Astrocyte of the hippocampus (primary cell): Measurements from ENCODE around the gene FAM169A.
"Not testable (repeated sequence)": the region's sequence is repeated elsewhere in the genome, so short reads cannot be mapped to it uniquely, and the experiment has no call there.

ENCODE experiments used
- DNase-seq: peaks from one replicate; pipeline ENCODE4 v3.0.0; 2011; ENCODE audit warnings: low read depth, low spot score

Gene FAM169A, protein sequence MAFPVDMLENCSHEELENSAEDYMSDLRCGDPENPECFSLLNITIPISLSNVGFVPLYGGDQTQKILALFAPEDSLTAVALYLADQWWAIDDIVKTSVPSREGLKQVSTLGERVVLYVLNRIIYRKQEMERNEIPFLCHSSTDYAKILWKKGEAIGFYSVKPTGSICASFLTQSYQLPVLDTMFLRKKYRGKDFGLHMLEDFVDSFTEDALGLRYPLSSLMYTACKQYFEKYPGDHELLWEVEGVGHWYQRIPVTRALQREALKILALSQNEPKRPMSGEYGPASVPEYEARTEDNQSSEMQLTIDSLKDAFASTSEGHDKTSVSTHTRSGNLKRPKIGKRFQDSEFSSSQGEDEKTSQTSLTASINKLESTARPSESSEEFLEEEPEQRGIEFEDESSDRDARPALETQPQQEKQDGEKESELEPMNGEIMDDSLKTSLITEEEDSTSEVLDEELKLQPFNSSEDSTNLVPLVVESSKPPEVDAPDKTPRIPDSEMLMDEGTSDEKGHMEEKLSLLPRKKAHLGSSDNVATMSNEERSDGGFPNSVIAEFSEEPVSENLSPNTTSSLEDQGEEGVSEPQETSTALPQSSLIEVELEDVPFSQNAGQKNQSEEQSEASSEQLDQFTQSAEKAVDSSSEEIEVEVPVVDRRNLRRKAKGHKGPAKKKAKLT

DNA sequence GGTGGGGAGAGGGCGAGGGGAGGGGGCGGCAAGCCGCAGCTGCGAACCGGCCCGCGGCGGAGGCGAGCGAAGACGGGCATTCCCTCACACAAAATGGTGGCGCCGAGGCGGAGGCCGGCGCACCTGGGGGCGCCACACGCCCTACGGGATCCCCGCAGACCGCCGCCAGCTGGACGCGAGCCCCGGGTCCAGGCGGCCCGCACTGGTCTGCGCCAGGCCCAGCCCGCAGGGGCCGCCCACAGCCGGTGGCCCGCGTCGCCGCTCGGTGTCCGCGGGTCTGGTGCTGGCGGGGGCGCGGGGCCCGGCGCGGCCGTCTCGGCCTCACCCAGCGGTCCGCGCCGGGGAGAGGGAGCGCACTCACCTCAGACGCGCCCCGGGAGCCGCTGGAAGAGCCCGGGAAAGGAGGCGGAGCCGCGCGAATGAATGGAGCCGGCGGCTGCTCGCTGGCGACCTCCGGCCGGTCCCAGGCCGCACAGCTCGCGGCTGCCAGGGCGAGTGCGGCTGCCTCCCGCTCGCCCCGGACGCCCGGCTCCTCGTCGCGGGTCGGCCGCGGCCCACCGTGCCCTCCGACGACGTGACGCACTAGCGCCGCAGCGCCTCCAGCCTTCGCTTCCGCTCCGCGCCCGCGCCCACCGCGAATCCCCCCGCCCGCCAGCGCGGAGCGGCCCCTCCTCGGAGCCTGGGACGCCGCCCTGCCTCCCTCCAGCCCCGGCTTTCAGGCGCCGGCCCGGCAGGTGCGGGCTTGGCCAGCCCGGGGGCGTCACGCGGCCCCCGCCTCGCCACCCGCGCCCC is at the start of gene FAM169A:
FAM169A (minus strand) TSS at position 584 of the 792 bp plus-strand sequence. CDS start 24,711 bp downstream, outside the sequence.
- peak; percentile 81 for DNase-seq

DNA sequence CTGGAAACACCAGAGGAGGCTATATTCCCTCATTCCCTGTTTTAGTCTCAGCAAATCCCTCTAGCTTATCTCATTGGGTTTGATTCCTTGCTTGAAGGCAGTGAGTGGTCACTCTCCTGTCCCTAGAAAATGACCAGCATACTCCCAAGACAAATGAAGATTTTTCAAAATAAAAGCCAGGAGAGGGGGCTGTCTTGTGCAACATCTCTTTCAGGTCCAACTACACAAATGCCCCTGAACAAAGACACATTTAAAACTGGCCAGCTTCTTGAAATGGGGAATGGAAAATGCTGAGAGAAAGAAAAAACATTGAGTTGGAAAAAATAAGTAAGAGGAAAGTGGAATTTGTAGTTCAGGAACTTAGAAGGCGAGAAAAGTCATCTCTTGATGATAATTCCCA is 49.3 kb upstream of the FAM169A start:
- no peak for DNase-seq

DNA sequence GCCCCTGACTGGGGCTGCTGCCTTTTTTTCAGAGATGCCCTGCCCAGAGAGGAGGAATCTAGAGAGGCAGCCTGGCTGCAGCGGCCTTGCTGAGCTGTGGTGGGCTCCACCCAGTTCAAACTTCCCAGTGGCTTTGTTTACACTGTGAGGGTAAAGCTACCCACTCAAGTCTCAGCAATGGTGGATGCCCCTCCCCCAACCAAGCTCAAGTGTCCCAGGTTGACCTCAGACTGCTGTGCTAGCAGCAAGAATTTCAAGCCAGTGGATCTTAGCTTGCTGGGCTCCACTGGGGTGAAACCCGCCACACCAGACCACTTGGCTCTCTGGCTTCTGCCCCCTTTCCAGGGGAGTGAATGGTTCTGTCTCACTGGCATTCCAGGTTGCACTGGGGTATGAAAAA is 45.2 kb upstream of the FAM169A start:
- not testable (repeated sequence) for DNase-seq

DNA sequence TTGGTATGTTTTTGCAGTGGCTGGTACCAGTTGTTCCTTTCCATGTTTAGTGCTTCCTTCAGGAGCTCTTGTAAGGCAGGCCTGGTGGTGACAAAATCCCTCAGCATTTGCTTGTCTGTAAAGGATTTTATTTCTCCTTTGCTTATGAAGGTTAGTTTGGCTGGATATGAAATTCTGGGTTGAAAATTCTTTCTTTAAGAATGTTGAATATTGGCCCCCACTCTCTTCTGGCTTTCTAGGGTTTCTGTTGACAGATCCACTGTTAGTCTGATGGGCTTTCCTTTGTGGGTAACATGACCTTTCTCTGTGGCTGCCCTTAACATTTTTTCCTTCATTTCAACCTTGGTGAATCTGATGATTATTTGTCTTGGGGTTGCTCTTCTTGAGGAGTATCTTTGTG is 43.7 kb upstream of the FAM169A start:
- DNase-seq, result not testable (repeated sequence)

DNA sequence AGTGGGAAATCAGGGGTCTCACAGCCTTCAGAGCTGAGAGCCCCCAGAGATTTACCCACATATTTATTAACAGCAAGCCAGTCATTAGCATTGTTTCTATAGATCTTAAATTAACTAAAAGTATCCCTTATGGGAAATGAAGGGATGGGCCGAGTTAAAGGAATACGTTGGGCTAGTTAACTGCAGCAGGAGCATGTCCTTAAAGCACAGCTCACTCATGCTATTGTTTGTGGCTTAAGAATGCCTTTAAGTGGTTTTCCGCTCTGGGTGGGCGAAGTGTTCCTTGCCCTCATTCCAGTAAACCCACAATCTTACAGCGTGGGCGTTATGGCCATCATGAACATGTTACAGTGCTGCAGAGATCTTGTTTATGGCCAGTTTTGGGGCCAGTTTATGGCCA is 42.0 kb upstream of the FAM169A start:
- not testable (repeated sequence) for DNase-seq

DNA sequence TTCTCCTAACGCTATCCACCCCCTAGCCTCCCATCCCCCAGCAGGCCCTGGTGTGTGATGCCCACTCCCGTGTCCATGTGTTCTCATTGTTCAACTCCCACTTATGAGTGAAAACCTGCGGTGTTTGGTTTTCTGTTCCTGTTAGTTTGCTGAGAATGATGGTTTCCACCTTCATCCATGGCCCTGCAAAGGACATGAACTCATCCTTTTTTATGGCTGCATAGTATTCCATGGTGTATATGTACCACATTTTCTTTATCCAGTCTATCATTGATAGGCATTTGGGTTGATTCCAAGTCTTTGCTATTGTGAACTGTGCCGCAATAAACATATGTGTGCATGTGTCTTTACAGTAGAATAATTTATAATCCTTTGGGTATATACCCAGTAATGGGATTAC is 38.5 kb upstream of the FAM169A start:
- not testable (repeated sequence) for DNase-seq

DNA sequence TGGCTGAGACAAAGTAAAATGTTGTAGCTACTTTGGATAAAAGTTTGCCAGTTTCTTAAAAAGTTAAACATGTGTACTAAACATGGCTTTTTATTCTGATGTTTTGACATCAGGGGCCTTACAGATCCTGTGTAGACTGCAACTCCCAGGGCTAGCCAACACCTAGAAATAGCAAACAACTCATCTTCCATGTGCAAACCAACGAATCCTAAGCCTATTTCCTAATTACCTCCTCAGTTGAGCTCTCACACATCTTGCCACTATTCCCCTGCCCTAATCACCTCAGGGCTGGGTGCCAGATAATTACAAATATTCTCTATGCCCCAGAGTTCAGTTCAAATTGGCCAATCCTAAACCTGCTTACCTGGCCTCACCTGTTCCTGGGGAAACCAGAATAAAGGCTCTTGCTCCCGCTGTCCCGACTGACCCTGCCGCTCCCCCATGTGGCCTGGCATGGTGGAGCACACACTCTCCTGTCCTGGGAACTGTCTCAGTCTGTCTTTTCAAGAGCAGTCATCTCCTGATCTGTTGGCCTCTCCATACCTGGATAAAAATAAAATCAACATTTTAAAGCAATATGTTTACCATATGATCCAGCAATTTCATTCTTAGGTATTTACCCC is 37.1 kb upstream of the FAM169A start:
- DNase-seq, result peak; percentile 30

DNA sequence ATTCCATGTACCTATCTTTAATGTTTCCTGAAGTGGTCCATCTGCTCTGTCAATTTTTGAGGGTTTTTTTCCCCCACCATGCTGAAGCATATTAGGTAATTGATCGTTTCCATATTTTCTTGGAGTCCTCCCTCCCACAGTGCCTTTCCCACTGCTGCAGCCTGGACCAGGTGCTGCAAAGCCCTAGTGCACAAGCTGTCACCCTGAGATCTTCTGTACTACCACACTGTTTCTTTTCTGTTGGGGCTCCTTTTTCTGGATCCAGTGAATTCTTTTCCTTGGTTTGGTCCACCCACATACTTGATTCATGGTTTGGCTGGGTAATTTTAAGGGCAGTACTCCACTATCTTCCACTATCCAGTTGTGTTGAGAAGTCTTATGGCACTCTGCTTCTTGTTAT is 30.9 kb upstream of the FAM169A start:
- no peak for DNase-seq

DNA sequence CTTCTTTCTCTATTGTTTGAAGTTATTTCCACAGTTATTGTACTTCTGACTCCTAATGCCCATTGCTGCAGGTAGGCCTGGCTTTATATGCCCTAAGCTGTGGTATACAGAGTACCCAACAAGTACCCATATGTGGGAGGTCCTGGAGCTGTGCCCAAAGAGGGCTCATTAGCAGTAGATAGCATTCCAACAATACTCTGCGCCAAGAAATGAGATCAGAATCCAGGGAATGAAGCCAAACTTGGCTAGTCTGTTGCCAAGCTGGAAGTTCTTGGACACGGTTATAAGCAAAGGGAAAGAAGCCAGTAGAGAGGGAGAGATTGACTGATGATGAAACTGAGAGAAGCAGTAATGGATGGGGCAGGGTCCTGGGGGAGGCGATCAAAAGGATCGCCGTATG is 29.7 kb upstream of the FAM169A start:
- DNase-seq, result peak; percentile 96

DNA sequence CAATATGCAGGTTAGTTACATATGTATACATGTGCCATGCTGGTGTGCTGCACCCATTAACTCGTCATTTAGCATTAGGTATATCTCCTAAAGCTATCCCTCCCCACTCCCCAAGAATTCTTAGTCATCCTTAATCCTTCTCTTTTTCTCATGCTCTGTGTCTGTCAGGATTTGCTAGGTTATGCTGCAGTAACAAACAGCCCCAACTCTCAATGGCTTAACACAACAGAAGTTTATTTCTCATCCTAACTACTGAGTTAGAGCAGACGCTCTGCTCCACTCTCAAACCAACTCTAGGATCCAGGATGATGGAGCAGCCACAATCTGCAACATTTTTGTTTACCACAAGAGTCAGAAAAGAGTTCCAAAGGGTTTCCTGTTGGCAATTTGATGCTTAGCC is 28.2 kb upstream of the FAM169A start:
- DNase-seq, result no peak

DNA sequence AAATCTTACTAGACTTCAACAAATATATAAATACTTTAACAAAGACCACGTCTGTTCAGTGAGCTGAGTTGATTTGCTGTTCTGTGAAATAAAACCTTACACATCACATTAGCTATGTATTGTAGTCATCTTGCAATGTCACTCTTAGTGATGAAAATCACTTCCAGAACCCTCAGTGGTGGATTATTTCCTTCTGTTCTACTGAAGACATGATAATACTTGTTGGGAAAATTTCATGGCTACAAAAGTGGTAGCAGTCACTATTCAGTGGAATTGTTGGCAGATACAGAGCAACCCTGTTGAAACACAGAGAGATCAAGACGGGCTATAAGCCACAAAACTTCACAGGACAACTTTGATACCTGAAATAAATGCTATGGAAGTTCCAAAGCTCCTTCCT is 26.7 kb upstream of the FAM169A start:
- DNase-seq, result no peak

DNA sequence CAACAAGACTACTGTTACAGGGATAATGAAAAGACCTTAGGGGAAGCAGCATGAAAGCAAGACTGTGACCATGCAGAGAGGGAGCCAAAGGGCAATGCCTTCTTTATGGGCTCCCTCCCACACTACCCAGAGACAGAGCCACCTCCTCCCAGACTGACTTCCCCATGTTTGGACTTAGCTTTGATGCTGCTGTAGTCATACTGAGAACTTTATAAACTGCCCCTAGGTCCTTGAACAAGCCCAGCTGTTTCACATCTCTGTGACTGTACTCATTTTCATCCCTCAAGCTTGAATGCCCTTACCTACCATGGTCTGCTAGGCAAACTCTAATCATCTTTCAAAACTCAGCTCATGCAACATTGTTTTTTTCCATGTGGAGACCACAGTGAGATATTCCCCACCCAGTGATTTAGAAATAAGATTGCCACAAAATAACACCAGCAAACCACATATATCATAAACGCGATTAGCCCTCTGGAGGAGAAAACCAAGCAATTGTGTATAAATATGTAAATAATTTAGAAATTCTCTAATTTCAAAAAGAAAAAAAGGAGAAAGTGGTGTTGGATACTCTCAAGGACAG is 23.4 kb upstream of the FAM169A start:
- no peak for DNase-seq

DNA sequence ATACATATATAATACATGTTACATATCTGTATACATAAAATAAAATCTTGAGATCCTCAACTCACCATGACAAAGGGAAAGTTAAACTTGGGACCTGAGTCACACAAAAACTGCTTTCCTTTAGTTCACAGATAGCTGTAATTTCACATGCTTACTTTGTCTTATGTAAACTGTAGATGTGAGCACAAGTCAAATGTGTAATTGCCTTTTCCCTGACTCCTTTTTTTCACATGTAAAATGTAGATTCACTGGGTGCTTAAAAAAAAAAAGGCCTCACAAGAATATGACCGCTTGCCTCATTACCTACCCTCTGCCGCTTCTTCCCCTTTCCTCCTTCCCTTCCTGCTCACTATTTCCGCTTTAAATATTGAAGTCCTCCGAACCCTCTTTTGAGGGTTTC is 21.9 kb upstream of the FAM169A start:
- no peak for DNase-seq

DNA sequence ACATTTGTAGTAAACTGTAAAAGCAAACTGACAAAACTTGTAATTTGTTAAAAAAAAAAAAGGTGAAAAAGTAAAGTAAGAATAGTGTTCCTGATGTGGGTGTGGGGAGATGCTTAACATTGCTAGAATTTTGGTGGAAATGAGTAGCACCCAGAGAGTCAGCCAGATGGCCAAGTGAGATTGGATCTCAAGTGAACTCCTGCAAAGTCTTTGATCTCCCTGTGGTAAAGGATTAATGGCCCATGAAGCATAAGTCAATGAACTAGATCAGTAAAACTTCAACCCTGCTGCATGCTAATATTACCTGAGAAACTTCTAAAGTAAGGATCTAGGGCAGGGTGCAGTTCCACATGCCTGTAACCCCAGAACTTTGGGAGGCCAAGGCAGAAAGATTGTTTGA is 19.0 kb upstream of the FAM169A start:
- peak; percentile 38 for DNase-seq

DNA sequence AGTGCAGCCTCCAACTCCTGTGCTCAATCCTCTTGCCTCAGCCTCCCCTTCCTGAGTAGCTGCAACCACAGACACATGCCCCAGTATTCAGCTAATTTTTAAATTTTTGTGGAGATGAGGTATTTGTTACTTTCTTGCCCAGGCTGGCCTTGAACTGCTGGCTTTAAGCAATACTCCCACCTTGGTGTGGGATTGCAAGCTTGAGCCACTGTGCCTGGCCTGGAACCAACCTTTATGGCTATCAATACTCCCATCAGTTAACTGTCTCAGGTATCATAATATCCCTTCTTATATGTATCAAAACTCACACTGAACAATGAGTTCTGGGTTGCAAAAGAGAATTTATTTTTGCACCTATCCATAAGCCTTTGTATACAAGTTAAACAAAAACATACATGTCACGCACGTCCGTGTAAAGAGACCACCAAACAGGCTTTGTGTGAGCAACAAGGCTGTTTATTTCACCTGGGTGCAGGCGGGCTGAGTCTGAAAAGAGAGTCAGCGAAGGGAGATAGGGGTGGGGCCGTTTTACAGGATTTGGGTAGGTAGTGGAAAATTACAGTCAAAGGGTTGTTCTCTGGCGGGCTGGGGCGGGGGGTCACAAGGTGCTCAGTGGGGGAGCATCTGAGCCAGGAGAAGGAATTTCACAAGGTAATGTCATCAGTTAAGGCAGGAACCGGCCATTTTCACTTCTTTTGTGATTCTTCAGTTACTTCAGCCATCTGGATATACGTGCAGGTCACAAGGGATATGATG is 16.4 kb upstream of the FAM169A start:
- not testable (repeated sequence) for DNase-seq

DNA sequence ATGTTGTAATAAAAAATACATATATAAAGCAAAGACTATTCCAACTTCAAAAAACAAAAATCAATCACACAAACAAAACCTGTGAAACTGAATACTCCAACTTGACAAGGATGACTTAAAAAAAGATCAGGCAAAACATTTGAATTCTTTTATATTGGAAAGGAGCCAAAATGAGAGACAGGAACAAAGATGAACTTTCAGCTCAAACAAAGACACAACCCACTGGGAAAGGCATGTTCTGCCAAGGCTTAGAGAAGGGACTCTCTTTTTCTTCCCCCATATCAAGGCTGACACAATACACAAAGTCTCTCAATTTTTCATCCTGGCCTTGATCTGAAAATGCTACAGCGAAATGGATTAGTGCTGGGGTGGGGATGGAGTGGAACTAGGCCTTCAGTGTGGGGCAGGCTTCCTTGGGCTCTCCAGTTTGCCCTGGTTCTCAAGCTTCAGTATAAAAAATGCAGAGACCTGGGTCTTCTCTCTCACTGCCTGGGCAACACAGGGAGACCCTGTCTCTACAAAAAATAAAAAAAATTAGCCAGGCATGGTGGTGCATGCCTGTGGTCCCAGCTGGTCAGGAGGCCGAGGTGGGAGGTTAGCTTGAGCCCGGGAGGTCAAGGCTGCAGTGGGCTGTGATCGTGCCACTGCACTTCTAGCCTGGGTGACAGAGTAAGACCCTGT is 11.6 kb upstream of the FAM169A start:
- DNase-seq, result peak; percentile 8

DNA sequence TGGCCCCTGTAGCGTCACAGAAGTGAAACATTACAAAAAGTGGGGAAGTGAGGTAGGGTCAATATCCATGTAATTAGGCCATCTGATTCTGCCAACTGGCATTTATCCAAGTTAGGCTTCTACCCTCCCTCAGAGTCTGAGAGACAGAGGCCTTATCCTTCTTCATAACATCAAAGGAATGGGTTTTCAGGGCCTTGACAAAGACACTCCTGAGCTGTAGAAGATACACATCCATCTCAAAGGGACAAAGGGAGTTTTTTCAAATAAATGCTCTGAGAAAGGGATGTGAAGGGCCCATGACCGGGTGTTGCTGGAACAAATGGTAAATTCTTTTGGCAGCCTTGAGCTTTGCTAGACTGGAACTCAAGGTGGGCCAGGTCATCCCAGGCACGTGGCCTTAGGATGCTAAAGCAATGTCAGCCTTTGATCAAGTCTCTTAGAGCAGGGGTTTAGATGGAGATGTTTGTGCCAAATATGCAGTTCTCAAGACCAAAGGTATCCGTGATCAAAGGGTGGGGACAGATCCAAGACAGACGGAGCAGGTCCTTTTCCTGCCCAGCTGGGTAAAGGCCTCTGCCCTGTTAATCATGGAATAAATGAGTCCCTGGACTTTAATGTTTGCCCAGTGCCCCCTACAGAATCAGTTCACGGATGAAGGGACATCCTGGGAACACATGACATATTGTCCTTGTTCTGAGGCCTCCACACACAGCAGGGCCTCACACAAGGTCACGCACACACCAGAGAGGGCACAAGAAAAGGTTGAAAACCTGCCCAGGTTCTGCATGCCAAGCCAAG is 10.0 kb upstream of the FAM169A start:
- no peak for DNase-seq

DNA sequence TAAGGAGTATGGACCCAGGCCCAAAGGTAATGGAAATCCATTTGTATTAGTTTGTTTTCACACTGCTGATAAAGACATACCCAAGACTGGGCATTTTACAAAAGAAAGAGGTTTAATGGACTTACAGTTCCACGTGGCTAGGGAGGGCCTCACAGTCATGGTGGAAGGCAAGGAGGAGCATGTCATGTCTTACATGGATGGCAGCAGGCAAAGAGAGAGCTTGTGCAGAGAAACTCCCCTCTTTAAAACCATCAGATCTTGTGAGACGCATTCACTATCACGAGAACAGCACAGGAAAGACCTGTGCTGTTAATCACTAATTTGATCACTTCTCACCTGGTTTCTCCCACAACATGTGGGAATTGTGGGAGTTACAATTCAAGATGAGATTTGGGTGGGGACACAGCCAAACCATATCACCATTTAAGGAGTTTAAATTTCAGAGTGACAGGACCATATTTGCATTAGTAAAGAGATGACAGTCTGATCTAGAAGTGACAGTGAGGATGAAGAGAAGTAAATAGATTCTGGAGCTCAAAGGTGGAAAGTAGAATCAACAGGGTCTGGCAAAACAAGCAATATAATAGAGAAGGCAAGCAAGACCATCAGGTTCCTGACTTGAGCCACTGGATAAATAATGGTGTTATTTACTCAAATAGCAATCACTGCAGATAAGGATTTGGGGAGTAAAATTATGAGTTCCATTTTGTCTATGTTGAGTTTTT is 7.5 kb upstream of the FAM169A start:
- no peak for DNase-seq
